Activated gamma-delta T cell (primary cell): ENCODE data around the gene ENTPD1.
"Not testable (repeated sequence)": the region's sequence is repeated elsewhere in the genome, so short reads cannot be mapped to it uniquely, and the experiment has no call there.

ENCODE experiments used
- DNase-seq: peaks from one replicate; lab custom pipeline; 2025; lab: John Stamatoyannopoulos, UW

Gene ENTPD1

GRCh38 chr10:95865814-95866466, 110.0 kb downstream of the ENTPD1 start:
- DNase-seq: no peak

GRCh38 chr10:95866467-95866842, 110.5 kb downstream of the ENTPD1 start:
- DNase-seq: no peak

GRCh38 chr10:95867866-95868265, 111.9 kb downstream of the ENTPD1 start:
- no peak for DNase-seq

GRCh38 chr10:95872158-95872711, 116.3 kb downstream of the ENTPD1 start:
- DNase-seq: no peak

- no peak for DNase-seq
Measured at GRCh38 chr10:95873139-95873538, 117.2 kb downstream of the ENTPD1 start.

- DNase-seq: no peak
Measured at GRCh38 chr10:95873651-95874050, 117.7 kb downstream of the ENTPD1 start.

- not testable (repeated sequence) for DNase-seq
Measured at GRCh38 chr10:95874783-95875182, 118.8 kb downstream of the ENTPD1 start.

- DNase-seq: no peak
Measured at GRCh38 chr10:95876756-95877155, 120.8 kb downstream of the ENTPD1 start.

- DNase-seq: no peak
Measured at GRCh38 chr10:95877881-95878280, 121.9 kb downstream of the ENTPD1 start.

GRCh38 chr10:95880704-95881103, 124.7 kb downstream of the ENTPD1 start:
- DNase-seq: no peak

- no peak for DNase-seq
Measured at GRCh38 chr10:95881316-95881715, 125.4 kb downstream of the ENTPD1 start.

- DNase-seq: no peak
Measured at GRCh38 chr10:95889830-95890229, 133.9 kb downstream of the ENTPD1 start.

GRCh38 chr10:95896071-95896850, 140.3 kb downstream of the ENTPD1 start:
- DNase-seq: no peak

- not testable (repeated sequence) for DNase-seq
Measured at GRCh38 chr10:95905897-95906580, 150.1 kb downstream of the ENTPD1 start.

- no peak for DNase-seq
Measured at GRCh38 chr10:95906677-95907455, 150.9 kb downstream of the ENTPD1 start.

- peak; percentile 25 for DNase-seq
Measured at GRCh38 chr10:95907456-95908253, 151.7 kb downstream of the ENTPD1 start, which contains the start of gene CC2D2B. Gene CC2D2B (plus strand): TSS chr10:95907975. CDS start chr10:95911324, 3,349 bp downstream.

- DNase-seq: no peak
Measured at GRCh38 chr10:95908450-95908849, 152.5 kb downstream of the ENTPD1 start.

GRCh38 chr10:95909561-95909960, 153.6 kb downstream of the ENTPD1 start:
- DNase-seq: no peak

GRCh38 chr10:95916039-95916438, 160.1 kb downstream of the ENTPD1 start:
- not testable (repeated sequence) for DNase-seq
